ENCODE measurements around the gene GRM8.

GRCh38 chr7:126529833-126530232 is 722.9 kb downstream of the GRM8 start:
- TF ChIP-seq, protein P1, sequence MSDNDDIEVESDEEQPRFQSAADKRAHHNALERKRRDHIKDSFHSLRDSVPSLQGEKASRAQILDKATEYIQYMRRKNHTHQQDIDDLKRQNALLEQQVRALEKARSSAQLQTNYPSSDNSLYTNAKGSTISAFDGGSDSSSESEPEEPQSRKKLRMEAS (IDR thresholded peaks at IDR 0.05), result no peak
- TF ChIP-seq, protein P2, sequence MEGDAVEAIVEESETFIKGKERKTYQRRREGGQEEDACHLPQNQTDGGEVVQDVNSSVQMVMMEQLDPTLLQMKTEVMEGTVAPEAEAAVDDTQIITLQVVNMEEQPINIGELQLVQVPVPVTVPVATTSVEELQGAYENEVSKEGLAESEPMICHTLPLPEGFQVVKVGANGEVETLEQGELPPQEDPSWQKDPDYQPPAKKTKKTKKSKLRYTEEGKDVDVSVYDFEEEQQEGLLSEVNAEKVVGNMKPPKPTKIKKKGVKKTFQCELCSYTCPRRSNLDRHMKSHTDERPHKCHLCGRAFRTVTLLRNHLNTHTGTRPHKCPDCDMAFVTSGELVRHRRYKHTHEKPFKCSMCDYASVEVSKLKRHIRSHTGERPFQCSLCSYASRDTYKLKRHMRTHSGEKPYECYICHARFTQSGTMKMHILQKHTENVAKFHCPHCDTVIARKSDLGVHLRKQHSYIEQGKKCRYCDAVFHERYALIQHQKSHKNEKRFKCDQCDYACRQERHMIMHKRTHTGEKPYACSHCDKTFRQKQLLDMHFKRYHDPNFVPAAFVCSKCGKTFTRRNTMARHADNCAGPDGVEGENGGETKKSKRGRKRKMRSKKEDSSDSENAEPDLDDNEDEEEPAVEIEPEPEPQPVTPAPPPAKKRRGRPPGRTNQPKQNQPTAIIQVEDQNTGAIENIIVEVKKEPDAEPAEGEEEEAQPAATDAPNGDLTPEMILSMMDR (IDR thresholded peaks at IDR 0.05; ENCODE audit: low read depth, low read length, missing input control), result no peak
- no peak for TF ChIP-seq SP1 (IDR thresholded peaks at IDR 0.05)
- TF ChIP-seq GABPA (IDR thresholded peaks at IDR 0.05 in 1 of 2, conservative IDR thresholded peaks at IDR 0.05 in 1 of 2), result no peak
- TF ChIP-seq JUND (IDR thresholded peaks at IDR 0.05), result no peak
- TF ChIP-seq YY1 (IDR thresholded peaks at IDR 0.05), result no peak
- TF ChIP-seq, protein P3, sequence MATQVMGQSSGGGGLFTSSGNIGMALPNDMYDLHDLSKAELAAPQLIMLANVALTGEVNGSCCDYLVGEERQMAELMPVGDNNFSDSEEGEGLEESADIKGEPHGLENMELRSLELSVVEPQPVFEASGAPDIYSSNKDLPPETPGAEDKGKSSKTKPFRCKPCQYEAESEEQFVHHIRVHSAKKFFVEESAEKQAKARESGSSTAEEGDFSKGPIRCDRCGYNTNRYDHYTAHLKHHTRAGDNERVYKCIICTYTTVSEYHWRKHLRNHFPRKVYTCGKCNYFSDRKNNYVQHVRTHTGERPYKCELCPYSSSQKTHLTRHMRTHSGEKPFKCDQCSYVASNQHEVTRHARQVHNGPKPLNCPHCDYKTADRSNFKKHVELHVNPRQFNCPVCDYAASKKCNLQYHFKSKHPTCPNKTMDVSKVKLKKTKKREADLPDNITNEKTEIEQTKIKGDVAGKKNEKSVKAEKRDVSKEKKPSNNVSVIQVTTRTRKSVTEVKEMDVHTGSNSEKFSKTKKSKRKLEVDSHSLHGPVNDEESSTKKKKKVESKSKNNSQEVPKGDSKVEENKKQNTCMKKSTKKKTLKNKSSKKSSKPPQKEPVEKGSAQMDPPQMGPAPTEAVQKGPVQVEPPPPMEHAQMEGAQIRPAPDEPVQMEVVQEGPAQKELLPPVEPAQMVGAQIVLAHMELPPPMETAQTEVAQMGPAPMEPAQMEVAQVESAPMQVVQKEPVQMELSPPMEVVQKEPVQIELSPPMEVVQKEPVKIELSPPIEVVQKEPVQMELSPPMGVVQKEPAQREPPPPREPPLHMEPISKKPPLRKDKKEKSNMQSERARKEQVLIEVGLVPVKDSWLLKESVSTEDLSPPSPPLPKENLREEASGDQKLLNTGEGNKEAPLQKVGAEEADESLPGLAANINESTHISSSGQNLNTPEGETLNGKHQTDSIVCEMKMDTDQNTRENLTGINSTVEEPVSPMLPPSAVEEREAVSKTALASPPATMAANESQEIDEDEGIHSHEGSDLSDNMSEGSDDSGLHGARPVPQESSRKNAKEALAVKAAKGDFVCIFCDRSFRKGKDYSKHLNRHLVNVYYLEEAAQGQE (IDR thresholded peaks at IDR 0.05), result no peak
- TF ChIP-seq TAF1 (conservative IDR thresholded peaks at IDR 0.05), result no peak
- no peak for TF ChIP-seq HNF4G (IDR thresholded peaks at IDR 0.05)
